ENCODE measurements around the gene MS4A6A. TPM values are rescaled to one million over a fixed set of nuclear protein-coding genes. Genes with fewer than 3 reads are reported as not detected.
"Not testable (repeated sequence)": the region's sequence is repeated elsewhere in the genome, so short reads cannot be mapped to it uniquely, and the experiment has no call there.

MS4A6A gene
- total RNA-seq, 2 donors from 2014 or later = not detected

- no peaks in the 10 kb centered on the region for H3K36me3 ChIP-seq (ENCODE audit: control insufficient read depth, insufficient read depth, low read length)
- Mint-ChIP-seq H3K27me3 (ENCODE audit: insufficient read depth) (no peaks in the 10 kb centered on the region), H3K36me3 (ENCODE audit: low read depth) (no peaks in the 10 kb centered on the region), H3K4me3 (no peak overlapping the region), H3K27ac (no peak overlapping the region), H3K9me3 (peaks cover 35% of the 10 kb centered on the region), H3K4me1 (no peaks in the 10 kb centered on the region)
- no peak overlapping the region for H3K4me3 ChIP-seq (ENCODE audit: low read length)
- no peaks in the 10 kb centered on the region for H3K27me3 ChIP-seq (ENCODE audit: control insufficient read depth, insufficient read depth, low read length, poor library complexity, severe bottlenecking)
- DNase-seq = peak; percentile 72
- peaks cover 47% of the 10 kb centered on the region for H3K9me3 ChIP-seq (ENCODE audit: control insufficient read depth, low read length)
- H3K9ac ChIP-seq (ENCODE audit: extremely low read depth, low read length, poor library complexity, severe bottlenecking) = no peak overlapping the region
- no peak overlapping the region for H3K27ac ChIP-seq (ENCODE audit: low read depth, low read length)
- H3K4me1 ChIP-seq (ENCODE audit: control insufficient read depth, insufficient read depth, low read length) = no peaks in the 10 kb centered on the region
- peak; percentile 82 for TF ChIP-seq CTCF (conservative IDR thresholded peaks at IDR 0.05)
Measured at GRCh38 chr11:60130496-60130895, 52.4 kb downstream of the MS4A6A start.

- no peak for TF ChIP-seq CTCF (conservative IDR thresholded peaks at IDR 0.05)
- 89 to 92% methylated on average over 2 to 3 of the region's 3 CpGs for WGBS, 2 experiments (ENCODE audit: insufficient coverage in 1 of 2, insufficient read length in 1 of 2)
Measured at GRCh38 chr11:60129853-60130252, 53.0 kb downstream of the MS4A6A start.

GRCh38 chr11:60128866-60129265 is 54.0 kb downstream of the MS4A6A start:
- not testable (repeated sequence) for H3K36me3 Mint-ChIP-seq (ENCODE audit: low read depth); H3K27me3 Mint-ChIP-seq (ENCODE audit: insufficient read depth); H3K36me3 ChIP-seq (ENCODE audit: control insufficient read depth, insufficient read depth, low read length); H3K4me1 ChIP-seq (ENCODE audit: control insufficient read depth, insufficient read depth, low read length); H3K27me3 ChIP-seq (ENCODE audit: control insufficient read depth, insufficient read depth, low read length, poor library complexity, severe bottlenecking); H3K9ac ChIP-seq (ENCODE audit: extremely low read depth, low read length, poor library complexity, severe bottlenecking); H3K27ac Mint-ChIP-seq; H3K4me3 Mint-ChIP-seq; H3K4me1 Mint-ChIP-seq; H3K27ac ChIP-seq (ENCODE audit: low read depth, low read length); DNase-seq; H3K4me3 ChIP-seq (ENCODE audit: low read length)
- peaks cover 46% of the 10 kb centered on the region for H3K9me3 ChIP-seq (ENCODE audit: control insufficient read depth, low read length)
- 71 to 96% methylated on average over 1 to 3 of the region's 4 CpGs for WGBS, 2 experiments (ENCODE audit: insufficient coverage in 1 of 2, insufficient read length in 1 of 2)
- H3K9me3 Mint-ChIP-seq = peaks cover 40% of the 10 kb centered on the region

More at GRCh38 chr11:60129853-60130252, 53.0 kb downstream of the MS4A6A start:
- Histone ChIP-seq H3K27ac (ENCODE audit: low read depth, low read length) (no peak overlapping the region), H3K9me3 (ENCODE audit: control insufficient read depth, low read length) (peaks cover 54% of the 10 kb centered on the region), H3K36me3 (ENCODE audit: control insufficient read depth, insufficient read depth, low read length) (no peaks in the 10 kb centered on the region), H3K4me3 (ENCODE audit: low read length) (no peak overlapping the region), H3K4me1 (ENCODE audit: control insufficient read depth, insufficient read depth, low read length) (no peaks in the 10 kb centered on the region), H3K9ac (ENCODE audit: extremely low read depth, low read length, poor library complexity, severe bottlenecking) (no peak overlapping the region), H3K27me3 (ENCODE audit: control insufficient read depth, insufficient read depth, low read length, poor library complexity, severe bottlenecking) (no peaks in the 10 kb centered on the region)
- no peaks in the 10 kb centered on the region for H3K4me1 Mint-ChIP-seq
- H3K27me3 Mint-ChIP-seq (ENCODE audit: insufficient read depth) = no peaks in the 10 kb centered on the region
- no peak overlapping the region for H3K4me3 Mint-ChIP-seq
- H3K36me3 Mint-ChIP-seq (ENCODE audit: low read depth) = no peaks in the 10 kb centered on the region
- peaks cover 40% of the 10 kb centered on the region for H3K9me3 Mint-ChIP-seq
- H3K27ac Mint-ChIP-seq = no peak overlapping the region
- no peak for DNase-seq

GRCh38 chr11:60128376-60128775 is 54.5 kb downstream of the MS4A6A start:
- Histone ChIP-seq H3K4me3 (ENCODE audit: low read length) (peak overlapping the region; percentile 13), H3K27ac (ENCODE audit: low read depth, low read length) (no peak overlapping the region), H3K36me3 (ENCODE audit: control insufficient read depth, insufficient read depth, low read length) (no peaks in the 10 kb centered on the region), H3K9ac (ENCODE audit: extremely low read depth, low read length, poor library complexity, severe bottlenecking) (no peak overlapping the region), H3K9me3 (ENCODE audit: control insufficient read depth, low read length) (peaks cover 46% of the 10 kb centered on the region), H3K4me1 (ENCODE audit: control insufficient read depth, insufficient read depth, low read length) (no peaks in the 10 kb centered on the region), H3K27me3 (ENCODE audit: control insufficient read depth, insufficient read depth, low read length, poor library complexity, severe bottlenecking) (no peaks in the 10 kb centered on the region)
- Mint-ChIP-seq H3K4me3 (no peak overlapping the region), H3K36me3 (ENCODE audit: low read depth) (peaks cover 4% of the 10 kb centered on the region), H3K9me3 (peaks cover 38% of the 10 kb centered on the region), H3K4me1 (peaks cover 5% of the 10 kb centered on the region), H3K27me3 (ENCODE audit: insufficient read depth) (no peaks in the 10 kb centered on the region), H3K27ac (no peak overlapping the region)
- TF ChIP-seq CTCF (conservative IDR thresholded peaks at IDR 0.05) = no peak
- DNase-seq = no peak
- WGBS, 2 experiments (ENCODE audit: insufficient coverage in 1 of 2, insufficient read length in 1 of 2) = 100% methylated on average over 1 to 2 of the region's 2 CpGs
